Measurements from ENCODE around the gene GGPS1. TPM values are rescaled to one million over a fixed set of nuclear protein-coding genes. Genes with fewer than 3 reads are reported as not detected.

Gene GGPS1
- total and polyA plus RNA-seq, 4 donors, result 18.9 to 29.0 (median 24.4) TPM

DNA sequence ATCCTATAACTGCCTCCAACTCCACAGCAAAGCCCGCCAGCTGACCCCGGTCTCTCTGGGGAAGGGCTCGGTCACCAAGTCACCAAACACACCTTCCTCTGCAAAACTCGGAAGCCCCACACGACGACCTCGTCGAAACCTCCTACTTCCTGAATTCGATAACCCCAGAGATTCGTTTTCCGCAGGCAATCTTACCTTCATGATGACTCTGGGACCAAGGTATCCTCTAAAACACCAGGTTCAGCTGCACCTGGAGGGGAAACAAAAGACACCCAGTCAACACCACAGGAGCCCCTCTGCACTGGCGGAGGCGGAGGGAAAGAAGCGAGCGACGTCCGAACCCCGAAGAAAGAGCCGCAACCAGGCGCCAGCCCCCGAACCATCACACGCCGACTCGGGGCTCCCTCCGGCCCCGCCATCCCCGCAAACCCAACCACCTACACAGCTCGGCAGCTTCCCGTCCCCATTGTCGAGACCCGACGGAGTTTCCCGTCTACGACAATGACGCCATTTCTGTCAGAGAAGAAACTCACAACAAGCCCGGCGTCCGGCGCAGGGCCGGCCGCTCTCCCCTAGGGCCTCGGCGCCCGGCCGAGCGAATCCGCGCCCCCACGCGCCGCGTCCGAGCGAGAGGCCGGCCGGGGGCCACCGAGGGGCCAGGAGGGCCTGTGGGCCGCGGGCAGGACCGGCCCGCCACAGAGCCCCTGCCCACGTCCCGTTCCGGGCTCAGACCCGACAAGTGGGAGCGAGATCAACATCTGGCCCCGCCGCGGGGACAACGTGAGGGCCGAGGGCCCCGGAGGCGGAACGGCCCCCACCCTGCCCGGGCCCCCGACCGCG lies 1.4 kb upstream of the GGPS1 start:
- Histone ChIP-seq H3K4me3 (ENCODE audit: low read length in 2 of 2) (peak overlapping the region; percentile 96 to 99), H3K27ac (ENCODE audit: low read depth in 1 of 2, low read length in 2 of 2) (peak overlapping the region; percentile 73 to 99), H3K27me3 (ENCODE audit: control insufficient read depth in 1 of 2, insufficient read depth in 2 of 2, low read length in 1 of 2) (no peaks in the 10 kb centered on the region), H3K9me3 (ENCODE audit: control insufficient read depth, low read length) (no peaks in the 10 kb centered on the region), H3K36me3 (ENCODE audit: control insufficient read depth in 1 of 2, insufficient read depth in 2 of 2, low read length in 1 of 2) (no peaks in the 10 kb centered on the region), H3K4me1 (ENCODE audit: control insufficient read depth in 1 of 2, insufficient read depth in 2 of 2, low read length in 2 of 2) (no peaks in the 10 kb centered on the region)
- intact Hi-C loops (cut with DNase I), result loop anchor here (5.0 to 10.0 kb wide), 3 partner anchors 70 to 178 kb away; partner anchors contain the start of gene B3GALNT2 (in 1 of the 2)
- 0% methylated on average over 71 to 78 of the region's 78 CpGs for WGBS, 2 donors
- ATAC-seq (ENCODE audit: low FRiP score) (peak; percentile 9), DNase-seq (peak; percentile 59 to 82)

DNA sequence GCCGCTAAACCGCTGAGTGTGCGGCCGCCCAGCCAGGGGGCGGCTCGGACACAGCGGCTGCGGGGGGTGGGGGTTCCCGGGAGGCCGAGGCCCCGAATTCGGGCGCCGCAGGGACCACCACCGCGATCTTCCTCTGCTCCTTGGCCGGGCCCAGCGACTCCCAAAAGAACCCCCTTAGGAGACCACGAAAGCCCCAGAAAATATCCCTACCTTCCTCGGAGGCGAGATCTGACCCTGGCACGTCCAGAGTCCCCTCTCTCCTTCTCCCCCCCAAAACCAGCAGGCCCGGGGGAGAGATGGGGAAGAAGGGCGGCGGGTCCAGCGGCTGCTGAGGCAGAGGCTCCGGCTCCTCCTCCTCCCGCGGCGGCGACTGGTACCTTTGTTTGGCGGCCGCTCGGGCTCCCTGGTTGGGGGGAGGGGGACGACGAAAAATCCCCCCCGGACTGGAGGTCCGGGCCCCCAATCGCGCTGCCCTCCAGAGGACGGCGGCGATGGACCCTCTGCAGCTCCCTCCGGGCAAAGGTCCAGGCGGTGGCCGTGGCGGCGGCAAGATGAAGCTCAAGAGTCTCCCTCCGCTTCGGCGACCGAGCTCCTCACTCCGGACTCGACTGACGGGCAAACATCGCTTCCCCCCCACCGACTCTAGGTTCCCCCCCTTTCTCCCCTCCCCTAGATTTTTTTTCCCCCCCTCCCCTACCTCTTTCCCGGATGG lies 655 bp upstream of the GGPS1 start, which contains the start of gene ARID4B:
Gene ARID4B, minus strand, starts transcription at position 621 of the 712 bp plus-strand sequence. CDS start 1,260 bp downstream, outside the sequence.
- no peaks in the 10 kb centered on the region for H3K36me3 ChIP-seq (ENCODE audit: control insufficient read depth in 1 of 2, insufficient read depth in 2 of 2, low read length in 1 of 2)
- intact Hi-C loops (cut with DNase I), result loop anchor here (1.0 to 10.0 kb wide), 5 partner anchors 39 to 177 kb away; partner anchors contain the start of genes TBCE (in 2 of the 2) and B3GALNT2 (in 1 of the 2)
- ATAC-seq (ENCODE audit: low FRiP score) (peak; percentile 42), DNase-seq (peak; percentile 87 to 92)
- no peaks in the 10 kb centered on the region for H3K27me3 ChIP-seq (ENCODE audit: control insufficient read depth in 1 of 2, insufficient read depth in 2 of 2, low read length in 1 of 2)
- peak within 1 kb of the TSS; percentile 73 to 99 for H3K27ac ChIP-seq (ENCODE audit: low read depth in 1 of 2, low read length in 2 of 2)
- no peaks in the 10 kb centered on the region for H3K9me3 ChIP-seq (ENCODE audit: control insufficient read depth, low read length)
- 0% methylated on average over 43 to 58 of the region's 58 CpGs for whole genome bisulfite sequencing, 2 donors
- no peaks in the 10 kb centered on the region for H3K4me1 ChIP-seq (ENCODE audit: control insufficient read depth in 1 of 2, insufficient read depth in 2 of 2, low read length in 2 of 2)
- H3K4me3 ChIP-seq (ENCODE audit: low read length in 2 of 2), result peak within 1 kb of the TSS; percentile 96 to 99

DNA sequence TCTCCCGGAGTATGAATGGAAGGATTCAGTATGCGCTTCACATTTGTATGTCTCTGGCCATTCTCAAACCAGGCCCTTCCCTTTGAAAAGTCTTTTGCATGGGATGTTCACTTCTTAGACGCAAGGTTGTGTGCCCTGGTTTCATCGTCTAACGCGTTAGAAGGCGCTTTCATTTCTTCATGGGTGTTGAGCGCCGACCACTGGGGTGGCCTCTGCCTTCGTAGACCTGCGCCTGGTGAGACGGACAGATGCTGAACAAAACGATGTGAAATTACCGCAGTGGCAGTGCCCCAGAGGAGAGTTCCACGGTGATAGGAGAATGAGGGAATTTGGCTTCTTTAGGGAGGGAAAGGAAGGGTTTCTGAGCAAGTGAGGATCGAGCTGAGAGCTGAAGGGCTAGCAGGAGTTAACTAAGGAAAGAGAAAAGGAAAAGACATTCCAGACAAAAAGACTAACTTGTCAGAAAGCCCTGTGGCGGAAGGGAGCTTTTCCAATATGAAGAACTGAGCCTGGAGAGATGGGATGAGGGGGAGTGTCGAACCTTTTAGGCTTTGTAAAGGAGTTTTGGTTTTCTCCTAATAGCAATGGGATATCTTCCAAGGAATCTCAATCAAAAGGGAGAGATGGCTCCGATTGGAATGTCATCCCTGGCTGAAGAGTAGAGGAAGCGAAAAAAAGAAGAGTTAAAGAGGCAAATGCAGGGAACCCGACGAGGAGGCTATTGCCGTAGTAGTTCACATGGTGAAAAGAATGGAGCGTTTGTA lies 951 bp downstream of the GGPS1 start:
- Histone ChIP-seq H3K36me3 (ENCODE audit: control insufficient read depth in 1 of 2, insufficient read depth in 2 of 2, low read length in 1 of 2) (no peaks in the 10 kb centered on the region), H3K27me3 (ENCODE audit: control insufficient read depth in 1 of 2, insufficient read depth in 2 of 2, low read length in 1 of 2) (no peaks in the 10 kb centered on the region), H3K9me3 (ENCODE audit: control insufficient read depth, low read length) (no peaks in the 10 kb centered on the region), H3K4me3 (ENCODE audit: low read length in 2 of 2) (peak overlapping the region; percentile 73 to 74), H3K27ac (ENCODE audit: low read depth in 1 of 2, low read length in 2 of 2) (peak overlapping the region; percentile 72 to 87), H3K4me1 (ENCODE audit: control insufficient read depth in 1 of 2, insufficient read depth in 2 of 2, low read length in 2 of 2) (no peaks in the 10 kb centered on the region)
- peak in 1 of 2 donors; percentile 56 for DNase-seq
- ATAC-seq (ENCODE audit: low FRiP score), result no peak
- intact Hi-C loops (cut with DNase I), result loop anchor here (2.0 to 10.0 kb wide), 4 partner anchors 37 to 175 kb away; partner anchors contain the start of genes TBCE (in 2 of the 2) and B3GALNT2 (in 1 of the 2)
- WGBS, 2 donors, result 0 to 1% methylated on average over 24 of the region's 24 CpGs

DNA sequence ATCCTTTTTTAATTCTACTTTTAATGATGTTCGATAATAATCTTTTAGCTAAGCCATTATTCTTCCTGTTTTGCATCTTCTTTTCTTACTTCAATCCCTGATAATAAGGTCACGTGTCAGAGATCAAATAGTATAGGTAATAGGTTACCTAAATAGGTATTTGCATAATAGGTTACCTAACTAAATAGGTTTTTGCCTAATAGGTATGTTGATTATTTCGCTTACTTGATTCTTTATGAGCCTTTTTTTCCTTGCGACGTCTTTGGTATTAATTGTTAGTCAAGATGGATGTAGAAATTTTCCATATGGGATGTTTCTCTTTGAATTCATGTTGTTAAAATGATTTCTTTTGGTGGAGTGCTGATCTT lies 2.5 kb downstream of the GGPS1 start:
- Histone ChIP-seq H3K27me3 (ENCODE audit: control insufficient read depth in 1 of 2, insufficient read depth in 2 of 2, low read length in 1 of 2) (no peaks in the 10 kb centered on the region), H3K4me1 (ENCODE audit: control insufficient read depth in 1 of 2, insufficient read depth in 2 of 2, low read length in 2 of 2) (no peaks in the 10 kb centered on the region), H3K36me3 (ENCODE audit: control insufficient read depth in 1 of 2, insufficient read depth in 2 of 2, low read length in 1 of 2) (no peaks in the 10 kb centered on the region), H3K4me3 (ENCODE audit: low read length in 2 of 2) (no peak overlapping the region), H3K27ac (ENCODE audit: low read depth in 1 of 2, low read length in 2 of 2) (no peak overlapping the region), H3K9me3 (ENCODE audit: control insufficient read depth, low read length) (no peaks in the 10 kb centered on the region)
- ATAC-seq (ENCODE audit: low FRiP score), result no peak
- intact Hi-C loops (cut with DNase I), result no loop called here
- DNase-seq, result no peak
- 85% methylated on average over 5 of the region's 5 CpGs for WGBS, 2 donors

DNA sequence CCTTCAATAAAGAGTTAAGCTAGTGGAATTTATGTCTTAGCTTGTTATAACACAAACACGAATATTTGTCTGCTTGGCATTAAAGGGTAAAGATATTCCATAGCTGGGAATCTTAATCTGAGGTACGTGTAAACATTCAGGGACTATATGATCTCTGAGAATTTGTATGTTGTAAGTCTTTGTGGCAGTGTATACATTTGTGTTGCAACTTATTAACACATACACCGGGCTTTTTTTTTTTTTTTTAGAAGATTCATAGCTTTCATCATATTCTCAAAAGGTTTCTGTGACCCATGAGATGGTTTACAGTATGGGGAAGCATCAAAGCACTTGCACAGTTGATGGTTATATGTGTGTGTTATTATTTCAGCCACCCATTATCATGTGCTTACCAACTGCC lies 3.0 kb downstream of the GGPS1 start:
- Histone ChIP-seq H3K27me3 (ENCODE audit: control insufficient read depth in 1 of 2, insufficient read depth in 2 of 2, low read length in 1 of 2) (no peaks in the 10 kb centered on the region), H3K9me3 (ENCODE audit: control insufficient read depth, low read length) (no peaks in the 10 kb centered on the region), H3K27ac (ENCODE audit: low read depth in 1 of 2, low read length in 2 of 2) (no peak overlapping the region), H3K4me3 (ENCODE audit: low read length in 2 of 2) (no peak overlapping the region), H3K36me3 (ENCODE audit: control insufficient read depth in 1 of 2, insufficient read depth in 2 of 2, low read length in 1 of 2) (no peaks in the 10 kb centered on the region), H3K4me1 (ENCODE audit: control insufficient read depth in 1 of 2, insufficient read depth in 2 of 2, low read length in 2 of 2) (no peaks in the 10 kb centered on the region)
- DNase-seq (no peak), ATAC-seq (ENCODE audit: low FRiP score) (no peak)
- intact Hi-C loops (cut with DNase I), result no loop called here
- 38% methylated on average over 3 of the region's 3 CpGs for WGBS, 2 donors

DNA sequence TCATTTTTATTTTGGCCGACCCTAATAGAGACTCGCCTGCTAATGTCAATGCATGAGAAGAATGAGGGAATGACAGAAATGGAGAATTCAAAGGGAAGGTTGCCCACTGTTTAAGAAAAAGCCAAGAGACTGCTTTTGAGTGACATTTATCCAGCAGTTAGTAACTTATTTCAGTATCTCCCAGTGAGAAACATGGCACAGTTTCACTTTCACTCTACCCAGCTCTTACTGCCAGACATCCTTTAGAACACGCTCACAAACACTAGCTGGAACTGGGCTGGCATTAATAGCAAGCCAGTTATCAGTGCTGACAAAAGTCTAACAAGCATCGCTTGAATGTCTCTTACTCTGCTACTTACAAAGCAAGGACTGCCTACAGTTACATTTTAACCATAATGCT lies 8.5 kb downstream of the GGPS1 start:
- ATAC-seq (ENCODE audit: low FRiP score) (no peak), DNase-seq (no peak)
- H3K4me3 ChIP-seq (ENCODE audit: low read length in 2 of 2), result no peak overlapping the region
- H3K27me3 ChIP-seq (ENCODE audit: control insufficient read depth in 1 of 2, insufficient read depth in 2 of 2, low read length in 1 of 2), result no peaks in the 10 kb centered on the region
- no peaks in the 10 kb centered on the region for H3K36me3 ChIP-seq (ENCODE audit: control insufficient read depth in 1 of 2, insufficient read depth in 2 of 2, low read length in 1 of 2)
- no peaks in the 10 kb centered on the region for H3K9me3 ChIP-seq (ENCODE audit: control insufficient read depth, low read length)
- no peaks in the 10 kb centered on the region for H3K4me1 ChIP-seq (ENCODE audit: control insufficient read depth in 1 of 2, insufficient read depth in 2 of 2, low read length in 2 of 2)
- intact Hi-C loops (cut with DNase I), result no loop called here
- H3K27ac ChIP-seq (ENCODE audit: low read depth in 1 of 2, low read length in 2 of 2), result no peak overlapping the region
- 67 to 73% methylated on average over 4 of the region's 4 CpGs for WGBS, 2 donors

DNA sequence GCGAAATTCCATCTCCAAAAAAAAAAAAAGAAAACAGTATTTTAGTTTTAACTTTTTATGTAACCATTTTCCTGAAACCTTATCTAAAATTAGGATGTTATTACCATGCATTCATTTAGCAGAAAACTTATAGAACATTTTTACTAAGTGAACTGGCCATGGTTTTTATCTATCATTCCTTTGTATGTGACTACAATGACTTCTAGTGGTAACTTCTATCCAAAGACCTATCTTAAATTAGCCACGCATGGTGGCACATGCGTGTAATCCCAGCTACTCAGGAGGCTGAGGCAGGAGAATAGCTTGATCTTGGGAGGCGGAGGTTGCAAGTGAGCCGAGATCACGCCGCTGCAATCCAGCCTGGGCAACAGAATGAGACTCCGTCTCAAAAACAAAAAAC lies 11.4 kb downstream of the GGPS1 start:
- Histone ChIP-seq H3K27ac (ENCODE audit: low read depth in 1 of 2, low read length in 2 of 2) (no peak overlapping the region), H3K36me3 (ENCODE audit: control insufficient read depth in 1 of 2, insufficient read depth in 2 of 2, low read length in 1 of 2) (no peaks in the 10 kb centered on the region), H3K27me3 (ENCODE audit: control insufficient read depth in 1 of 2, insufficient read depth in 2 of 2, low read length in 1 of 2) (no peaks in the 10 kb centered on the region), H3K4me1 (ENCODE audit: control insufficient read depth in 1 of 2, insufficient read depth in 2 of 2, low read length in 2 of 2) (no peaks in the 10 kb centered on the region), H3K9me3 (ENCODE audit: control insufficient read depth, low read length) (no peaks in the 10 kb centered on the region), H3K4me3 (ENCODE audit: low read length in 2 of 2) (no peak overlapping the region)
- 80 to 81% methylated on average over 8 of the region's 8 CpGs for WGBS, 2 donors
- intact Hi-C loops (cut with DNase I), result no loop called here
- ATAC-seq (ENCODE audit: low FRiP score) (no peak), DNase-seq (no peak)

DNA sequence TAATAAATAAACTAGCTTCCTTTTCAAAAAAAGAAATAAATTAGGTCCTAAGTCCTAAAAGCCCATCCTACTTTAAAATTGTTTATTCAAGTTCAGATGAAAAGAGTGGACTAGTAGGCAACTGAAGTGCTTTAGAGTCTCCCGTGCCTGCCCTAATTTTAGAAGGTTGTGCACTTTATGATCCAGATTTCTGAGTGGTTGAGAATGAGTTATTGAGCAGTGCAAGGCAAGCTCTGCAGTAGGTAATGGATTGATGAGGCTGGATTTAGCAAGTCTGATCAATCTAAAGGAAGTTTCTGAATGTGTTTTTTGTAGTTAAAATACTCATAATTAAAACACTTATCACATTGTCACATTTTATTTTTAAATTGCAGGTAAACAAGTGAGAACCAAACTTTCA lies 13.0 kb downstream of the GGPS1 start:
- no peaks in the 10 kb centered on the region for H3K27me3 ChIP-seq (ENCODE audit: control insufficient read depth in 1 of 2, insufficient read depth in 2 of 2, low read length in 1 of 2)
- intact Hi-C loops (cut with DNase I), result no loop called here
- DNase-seq (no peak), ATAC-seq (ENCODE audit: low FRiP score) (no peak)
- no peaks in the 10 kb centered on the region for H3K4me1 ChIP-seq (ENCODE audit: control insufficient read depth in 1 of 2, insufficient read depth in 2 of 2, low read length in 2 of 2)
- no peak overlapping the region for H3K4me3 ChIP-seq (ENCODE audit: low read length in 2 of 2)
- no peaks in the 10 kb centered on the region for H3K9me3 ChIP-seq (ENCODE audit: control insufficient read depth, low read length)
- no peaks in the 10 kb centered on the region for H3K36me3 ChIP-seq (ENCODE audit: control insufficient read depth in 1 of 2, insufficient read depth in 2 of 2, low read length in 1 of 2)
- WGBS, 2 donors, result 24 to 25% methylated on average over 1 of the region's 1 CpG
- no peak overlapping the region for H3K27ac ChIP-seq (ENCODE audit: low read depth in 1 of 2, low read length in 2 of 2)

All from aorta (tissue), 5 donors.